ENCODE measurements around the gene TRIL. TPM values are rescaled to one million over a fixed set of nuclear protein-coding genes. Genes with fewer than 3 reads are reported as not detected.

The TRIL gene
- polyA plus RNA-seq, 3 donors, result not detected

DNA sequence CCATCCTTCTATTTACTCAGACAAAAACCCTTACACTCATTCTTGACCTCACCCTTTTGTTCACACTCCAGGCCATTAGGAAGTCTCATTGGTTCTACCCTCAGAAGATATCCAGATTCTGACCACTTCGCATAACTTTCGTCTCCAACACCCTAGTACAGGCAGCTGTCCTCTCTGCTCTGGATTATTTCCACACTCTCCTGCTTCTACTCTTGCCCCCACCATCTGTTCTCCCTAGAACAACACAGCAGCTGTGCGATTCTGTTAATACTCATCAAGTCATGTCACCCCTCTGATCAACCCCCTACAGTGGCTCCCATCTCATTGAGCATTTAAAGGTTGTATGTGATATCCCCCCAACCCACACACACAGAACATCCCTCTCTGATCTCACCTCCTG, 15.5 kb upstream of the TRIL start:
- Mint-ChIP-seq H3K4me1 (no peaks in the 10 kb centered on the region), H3K36me3 (no peaks in the 10 kb centered on the region), H3K27me3 (ENCODE audit: low read depth in 3 of 3) (no peaks in the 10 kb centered on the region), H3K9me3 (peaks cover 25 to 49% (median 44%) of the 10 kb centered on the region in 7 donors), H3K27ac (no peak overlapping the region), H3K4me3 (no peak overlapping the region)
- Histone ChIP-seq H3K27ac (ENCODE audit: low read depth in 1 of 2, low read length in 2 of 2) (no peak overlapping the region), H3K4me2 (replicated peaks; ENCODE audit: extremely low read depth, low read length, poor library complexity, severe bottlenecking) (no peak overlapping the region), H3K4me3 (replicated peaks in 1 of 3; ENCODE audit: low read depth in 2 of 3, low read length in 3 of 3) (no peak overlapping the region), H3K27me3 (ENCODE audit: control insufficient read depth in 2 of 2, insufficient read depth in 2 of 2, low read length in 2 of 2) (no peaks in the 10 kb centered on the region), H3K4me1 (ENCODE audit: control insufficient read depth in 1 of 2, insufficient read depth in 2 of 2, low read length in 2 of 2) (no peaks in the 10 kb centered on the region), H3K79me2 (ENCODE audit: insufficient read depth, low read length) (no peaks in the 10 kb centered on the region), H4K20me1 (ENCODE audit: insufficient read depth, low read length) (no peaks in the 10 kb centered on the region), H3K9me3 (replicated peaks in 1 of 2; ENCODE audit: control insufficient read depth in 1 of 2, insufficient read depth in 1 of 2, low read length in 2 of 2) (peaks cover 31 to 39% of the 10 kb centered on the region in 2 donors), H3K9ac (ENCODE audit: insufficient read depth, low read length, poor library complexity, severe bottlenecking) (no peak overlapping the region), H3K36me3 (replicated peaks in 1 of 2; ENCODE audit: control insufficient read depth in 1 of 2, insufficient read depth in 2 of 2, low read length in 2 of 2) (no peaks in the 10 kb centered on the region), H2AFZ (ENCODE audit: insufficient read depth, low read depth, low read length, poor library complexity, severe bottlenecking) (no peak overlapping the region)
- intact Hi-C loops (cut with micrococcal nuclease), result no loop called here
- DNase-seq, result no peak
- TF ChIP-seq, protein P1, sequence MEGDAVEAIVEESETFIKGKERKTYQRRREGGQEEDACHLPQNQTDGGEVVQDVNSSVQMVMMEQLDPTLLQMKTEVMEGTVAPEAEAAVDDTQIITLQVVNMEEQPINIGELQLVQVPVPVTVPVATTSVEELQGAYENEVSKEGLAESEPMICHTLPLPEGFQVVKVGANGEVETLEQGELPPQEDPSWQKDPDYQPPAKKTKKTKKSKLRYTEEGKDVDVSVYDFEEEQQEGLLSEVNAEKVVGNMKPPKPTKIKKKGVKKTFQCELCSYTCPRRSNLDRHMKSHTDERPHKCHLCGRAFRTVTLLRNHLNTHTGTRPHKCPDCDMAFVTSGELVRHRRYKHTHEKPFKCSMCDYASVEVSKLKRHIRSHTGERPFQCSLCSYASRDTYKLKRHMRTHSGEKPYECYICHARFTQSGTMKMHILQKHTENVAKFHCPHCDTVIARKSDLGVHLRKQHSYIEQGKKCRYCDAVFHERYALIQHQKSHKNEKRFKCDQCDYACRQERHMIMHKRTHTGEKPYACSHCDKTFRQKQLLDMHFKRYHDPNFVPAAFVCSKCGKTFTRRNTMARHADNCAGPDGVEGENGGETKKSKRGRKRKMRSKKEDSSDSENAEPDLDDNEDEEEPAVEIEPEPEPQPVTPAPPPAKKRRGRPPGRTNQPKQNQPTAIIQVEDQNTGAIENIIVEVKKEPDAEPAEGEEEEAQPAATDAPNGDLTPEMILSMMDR (IDR thresholded peaks at IDR 0.05), result no peak
- 92% methylated on average over 3 of the region's 3 CpGs for WGBS (ENCODE audit: insufficient coverage)

DNA sequence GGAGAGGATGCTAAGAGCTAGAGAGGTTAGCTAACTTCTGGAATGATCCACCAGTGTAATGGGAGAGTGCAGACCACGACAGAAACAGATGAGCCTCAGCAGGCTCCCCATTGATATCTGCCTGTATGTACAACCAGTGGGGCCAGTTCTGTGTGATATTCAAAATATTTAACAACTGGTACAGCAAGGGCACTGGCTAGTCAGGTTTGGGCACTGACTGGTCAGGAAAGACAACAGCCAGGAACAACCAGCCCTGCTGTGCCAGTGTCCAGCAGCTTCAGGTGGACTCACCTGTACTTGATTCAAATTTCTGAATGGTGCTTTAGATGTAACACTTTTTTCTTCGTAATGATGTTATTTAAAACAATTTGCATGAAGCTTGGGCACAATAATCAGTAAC, 5.9 kb upstream of the TRIL start:
- 83% methylated on average over 1 of the region's 2 CpGs for whole genome bisulfite sequencing (ENCODE audit: insufficient coverage)
- no peak overlapping the region for H3K4me3 Mint-ChIP-seq
- H3K4me1 ChIP-seq (ENCODE audit: control insufficient read depth in 1 of 2, insufficient read depth in 2 of 2, low read length in 2 of 2), result no peaks in the 10 kb centered on the region
- no peak overlapping the region for H3K27ac ChIP-seq (ENCODE audit: low read depth in 1 of 2, low read length in 2 of 2)
- no peaks in the 10 kb centered on the region for H3K79me2 ChIP-seq (ENCODE audit: insufficient read depth, low read length)
- no peaks in the 10 kb centered on the region for H3K36me3 ChIP-seq (replicated peaks in 1 of 2; ENCODE audit: control insufficient read depth in 1 of 2, insufficient read depth in 2 of 2, low read length in 2 of 2)
- no peak overlapping the region for H2AFZ ChIP-seq (ENCODE audit: insufficient read depth, low read depth, low read length, poor library complexity, severe bottlenecking)
- H3K9me3 Mint-ChIP-seq, result peaks cover 0 to 5% (median 2%) of the 10 kb centered on the region in 7 donors
- no peak overlapping the region for H3K4me2 ChIP-seq (replicated peaks; ENCODE audit: extremely low read depth, low read length, poor library complexity, severe bottlenecking)
- H4K20me1 ChIP-seq (ENCODE audit: insufficient read depth, low read length), result no peaks in the 10 kb centered on the region
- no peak overlapping the region for H3K4me3 ChIP-seq (replicated peaks in 1 of 3; ENCODE audit: low read depth in 2 of 3, low read length in 3 of 3)
- intact Hi-C loops (cut with micrococcal nuclease), result no loop called here
- H3K36me3 Mint-ChIP-seq, result peaks cover 0 to 3% of the 10 kb centered on the region in 2 donors
- TF ChIP-seq, protein P1 (IDR thresholded peaks at IDR 0.05), result no peak
- H3K27me3 ChIP-seq (ENCODE audit: control insufficient read depth in 2 of 2, insufficient read depth in 2 of 2, low read length in 2 of 2), result peaks cover 19 to 33% of the 10 kb centered on the region in 2 donors
- DNase-seq, result no peak
- H3K9me3 ChIP-seq (replicated peaks in 1 of 2; ENCODE audit: control insufficient read depth in 1 of 2, insufficient read depth in 1 of 2, low read length in 2 of 2), result peaks cover 0 to 3% of the 10 kb centered on the region in 2 donors
- H3K27ac Mint-ChIP-seq, result no peak overlapping the region
- H3K27me3 Mint-ChIP-seq (ENCODE audit: low read depth in 3 of 3), result peaks cover 25 to 34% (median 27%) of the 10 kb centered on the region in 3 donors
- no peak overlapping the region for H3K9ac ChIP-seq (ENCODE audit: insufficient read depth, low read length, poor library complexity, severe bottlenecking)
- no peaks in the 10 kb centered on the region for H3K4me1 Mint-ChIP-seq
